GM12872 (cell line): ENCODE results near the gene YLPM1.

Experiments used
- CTCF ChIP-seq: IDR thresholded peaks from 3 replicates; pipeline ENCODE4 v1.5.1; 2011; ENCODE audit warnings: low read depth, mild to moderate bottlenecking, low read length, moderate library complexity; ENCODE audit not compliant: insufficient read depth

Gene YLPM1

GRCh38 chr14:74762917-74763802 lies at the start of gene YLPM1:
Gene YLPM1, plus strand, starts transcription at chr14:74763316. Its CDS starts 174 bp downstream, at chr14:74763490.
- peak; percentile 65 for TF ChIP-seq CTCF

- TF ChIP-seq CTCF = no peak
Measured at GRCh38 chr14:74713395-74713735, 49.8 kb upstream of the YLPM1 start.

- no peak for TF ChIP-seq CTCF
Measured at GRCh38 chr14:74720526-74720925, 42.6 kb upstream of the YLPM1 start.

GRCh38 chr14:74723134-74723533 lies 40.0 kb upstream of the YLPM1 start:
- no peak for TF ChIP-seq CTCF

- no peak for TF ChIP-seq CTCF
Measured at GRCh38 chr14:74732387-74732786, 30.7 kb upstream of the YLPM1 start.

- TF ChIP-seq CTCF = no peak
Measured at GRCh38 chr14:74733221-74733620, 29.9 kb upstream of the YLPM1 start.

- TF ChIP-seq CTCF = no peak
Measured at GRCh38 chr14:74735125-74735524, 28.0 kb upstream of the YLPM1 start.
